IMR-90 (cell line): ENCODE measurements around the gene CCL2.

ENCODE experiments used
- POLR2A ChIP-seq: IDR thresholded peaks from 2 replicates; pipeline ENCODE4 v1.6.1; 2012; ENCODE audit warnings: mild to moderate bottlenecking, low read depth, low read length
- TF ChIP-seq, protein P1 (sequence below): conservative IDR thresholded peaks from 2 replicates; pipeline ENCODE4 v1.5.1; 2012; ENCODE audit warnings: mild to moderate bottlenecking, low read depth, low read length, improper control_type of control experiment

DNA sequence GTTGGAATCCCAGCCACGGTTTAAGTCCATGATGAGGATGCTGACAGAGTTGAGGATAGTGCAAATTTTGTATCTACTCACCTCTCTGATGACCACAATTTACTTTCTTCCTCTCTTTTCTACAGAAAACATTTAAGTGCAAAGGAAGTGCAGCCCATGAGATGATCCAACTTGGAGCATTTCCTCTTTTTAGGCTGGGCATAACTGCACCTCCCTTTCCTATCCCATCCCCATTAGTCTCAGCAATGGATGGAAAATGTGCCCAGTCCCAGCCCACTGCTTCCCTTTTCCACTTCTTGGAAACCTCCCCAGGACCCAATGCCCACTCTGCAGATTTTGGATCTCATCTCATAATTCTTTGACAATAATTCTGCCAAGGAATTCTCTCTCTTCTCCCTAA lies 47.6 kb downstream of the CCL2 start:
- TF ChIP-seq, protein P1, sequence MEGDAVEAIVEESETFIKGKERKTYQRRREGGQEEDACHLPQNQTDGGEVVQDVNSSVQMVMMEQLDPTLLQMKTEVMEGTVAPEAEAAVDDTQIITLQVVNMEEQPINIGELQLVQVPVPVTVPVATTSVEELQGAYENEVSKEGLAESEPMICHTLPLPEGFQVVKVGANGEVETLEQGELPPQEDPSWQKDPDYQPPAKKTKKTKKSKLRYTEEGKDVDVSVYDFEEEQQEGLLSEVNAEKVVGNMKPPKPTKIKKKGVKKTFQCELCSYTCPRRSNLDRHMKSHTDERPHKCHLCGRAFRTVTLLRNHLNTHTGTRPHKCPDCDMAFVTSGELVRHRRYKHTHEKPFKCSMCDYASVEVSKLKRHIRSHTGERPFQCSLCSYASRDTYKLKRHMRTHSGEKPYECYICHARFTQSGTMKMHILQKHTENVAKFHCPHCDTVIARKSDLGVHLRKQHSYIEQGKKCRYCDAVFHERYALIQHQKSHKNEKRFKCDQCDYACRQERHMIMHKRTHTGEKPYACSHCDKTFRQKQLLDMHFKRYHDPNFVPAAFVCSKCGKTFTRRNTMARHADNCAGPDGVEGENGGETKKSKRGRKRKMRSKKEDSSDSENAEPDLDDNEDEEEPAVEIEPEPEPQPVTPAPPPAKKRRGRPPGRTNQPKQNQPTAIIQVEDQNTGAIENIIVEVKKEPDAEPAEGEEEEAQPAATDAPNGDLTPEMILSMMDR = no peak
- no peak for TF ChIP-seq POLR2A
